B cell (primary cell): ENCODE results near the gene GSG1L. TPM values are rescaled to one million over a fixed set of nuclear protein-coding genes. Genes with fewer than 3 reads are reported as not detected.

Source experiments
- ATAC-seq: fragments of 200-7000 bp; cut with Tn5 transposase; one replicate; pipeline ENCODE4 v1.10.0; 2021; ENCODE audit warnings: low read depth, mild to moderate bottlenecking, moderate number of reproducible peaks, moderate library complexity
- CTCF ChIA-PET: fragments of 350-600 bp; sonication (Branson Sonifier 250); formaldehyde crosslinking; loops from one replicate; lab custom pipeline; 2021; ENCODE audit warnings: antibody characterized with exemption, inconsistent platforms; lab: Charles Lee
- POLR2A ChIA-PET: fragments of 350-600 bp; sonication (Branson Sonifier 250); formaldehyde crosslinking; loops from one replicate; lab custom pipeline; 2021; ENCODE audit warnings: antibody characterized with exemption; lab: Charles Lee
- DNase-seq: peaks from one replicate; pipeline ENCODE4 v3.0.0; 2013
- H2AFZ ChIP-seq: 2 replicates; pipeline ENCODE4 v1.6.1; 2012; ENCODE audit warnings: mild to moderate bottlenecking, low read depth, low read length; ENCODE audit not compliant: insufficient read depth, poor library complexity, severe bottlenecking
- H3K27ac ChIP-seq, 2 donors: 1 replicate in 1 of 2; 2 replicates in 1 of 2; pipeline ENCODE4 v1.5.1; 2012 to 2013; ENCODE audit warnings: low read length in 2 of 2, mild to moderate bottlenecking in 2 of 2, moderate library complexity in 1 of 2
- H3K27me3 ChIP-seq, 4 experiments: fragments of 200-600 bp in 1 of 4; sonication (generic) in 1 of 4; replicated peaks in 1 of 4; 1 replicate in 2 of 4; 2 replicates in 2 of 4; pipeline versions ENCODE4 v1.6.1 to v1.7.0; 2013 to 2016; ENCODE audit warnings: low read length in 3 of 4, mild to moderate bottlenecking in 2 of 4, mixed read lengths in 1 of 4, moderate library complexity in 1 of 4; ENCODE audit not compliant: insufficient read depth in 4 of 4, control insufficient read depth in 3 of 4; ENCODE audit errors: control extremely low read depth in 1 of 4
- H3K36me3 ChIP-seq, 2 experiments: replicated peaks in 1 of 2; 1 replicate in 1 of 2; 2 replicates in 1 of 2; pipeline versions ENCODE4 v1.6.1 to v1.7.1; 2013; ENCODE audit warnings: low read length in 1 of 2; ENCODE audit not compliant: insufficient read depth in 2 of 2, control insufficient read depth in 1 of 2; ENCODE audit errors: control extremely low read depth in 1 of 2, extremely low read depth in 1 of 2
- H3K4me1 ChIP-seq, 2 donors: fragments of 200-600 bp in 1 of 2; sonication (generic) in 1 of 2; 1 replicate in 1 of 2; 2 replicates in 1 of 2; pipeline versions ENCODE4 v1.5.1 to v1.6.1; 2013 to 2017; ENCODE audit warnings: low read length in 2 of 2; ENCODE audit not compliant: control insufficient read depth in 2 of 2, insufficient read depth in 2 of 2
- H3K4me2 ChIP-seq: replicated peaks from 2 replicates; pipeline ENCODE3; 2012; ENCODE audit warnings: mild to moderate bottlenecking, low read depth, low read length; ENCODE audit not compliant: poor library complexity, severe bottlenecking
- H3K4me3 ChIP-seq, 5 experiments: fragments of 200-600 bp in 1 of 5; sonication (generic) in 1 of 5; 1 replicate in 3 of 5; 2 replicates in 2 of 5; pipeline versions ENCODE4 v1.5.1 to v1.7.0; 2011 to 2016; ENCODE audit warnings: low read length in 4 of 5, mild to moderate bottlenecking in 4 of 5, low read depth in 2 of 5, control low read depth in 1 of 5, moderate library complexity in 1 of 5; ENCODE audit not compliant: insufficient read depth in 1 of 5; ENCODE audit errors: control extremely low read depth in 1 of 5, extremely low read depth in 1 of 5
- H3K79me2 ChIP-seq: fragments of 200-600 bp; sonication (generic); one replicate; pipeline ENCODE4 v1.6.0; 2016; ENCODE audit warnings: low read length; ENCODE audit not compliant: control insufficient read depth, insufficient read depth
- H3K9ac ChIP-seq: fragments of 200-600 bp; sonication (generic); 2 replicates; pipeline ENCODE4 v1.6.1; 2017; ENCODE audit warnings: mild to moderate bottlenecking, low read length, moderate library complexity
- H3K9me3 ChIP-seq, 3 donors: one replicate each; pipeline versions ENCODE4 v1.6.1 to v1.7.1; 2013; ENCODE audit warnings: low read length in 2 of 3; ENCODE audit not compliant: control insufficient read depth in 2 of 3, insufficient read depth in 1 of 3; ENCODE audit errors: control extremely low read depth in 1 of 3
- H4K20me1 ChIP-seq: 2 replicates; pipeline ENCODE4 v1.6.0; 2012; ENCODE audit warnings: mild to moderate bottlenecking, low read length; ENCODE audit not compliant: insufficient read depth, control insufficient read depth, poor library complexity, severe bottlenecking
- H3K27ac Mint-ChIP-seq: one replicate; pipeline ENCODE4 v1.8.0; 2021; ENCODE audit warnings: mixed read lengths
- H3K27me3 Mint-ChIP-seq: one replicate; pipeline ENCODE4 v1.8.0; 2021; ENCODE audit warnings: mixed read lengths
- H3K4me1 Mint-ChIP-seq: one replicate; pipeline ENCODE4 v1.8.0; 2021; ENCODE audit warnings: mixed read lengths
- H3K4me3 Mint-ChIP-seq: one replicate; pipeline ENCODE4 v1.8.0; 2021; ENCODE audit warnings: mixed read lengths
- H3K9me3 Mint-ChIP-seq: one replicate; pipeline ENCODE4 v1.8.0; 2022; ENCODE audit warnings: mixed read lengths; ENCODE audit not compliant: insufficient read depth
- CTCF ChIP-seq: fragments of 200-600 bp; IDR thresholded peaks from one replicate; pipeline ENCODE4 v1.8.0; 2022; ENCODE audit warnings: antibody characterized with exemption, mild to moderate bottlenecking
- EZH2 ChIP-seq: IDR thresholded peaks from 2 replicates; pipeline ENCODE4 v1.6.1; 2012; ENCODE audit warnings: borderline replicate concordance, low read depth, mild to moderate bottlenecking, moderate library complexity, low read length; ENCODE audit not compliant: insufficient read depth, poor library complexity, severe bottlenecking
- WGBS: methylation state at CpG from one replicate; pipeline ENCODE4 v1.1.5; 2013; ENCODE audit warnings: missing lambda C conversion rate; ENCODE audit not compliant: insufficient coverage; 5-methylcytosine and 5-hydroxymethylcytosine counted together
- intact Hi-C: fragments of 100-400 bp; cut with micrococcal nuclease; formaldehyde crosslinking; loops from one replicate; pipeline ENCODE4 v1.10.0; 2022
- polyA plus RNA-seq: library from polyadenylated mRNA; depleted of rRNA; stranded (reverse); fragments of >200 nt; gene quantifications from 2 replicates; pipeline ENCODE4 v1.2.3, GENCODE V29; 2012
- total RNA-seq, 2 donors: library from RNA; stranded (reverse); fragments of 120-200 nt in 1 of 2; gene quantifications; 1 replicate in 1 of 2; 2 replicates in 1 of 2; pipeline versions ENCODE4 v1.2.3 to v1.2.4, GENCODE V29; 2013 to 2022

Gene GSG1L
- total and polyA plus RNA-seq, 2 donors (not counting 1 experiment from before 2014, with no cell fraction given), result 0.01 TPM; not detected in 1

- peaks cover 27% of the 10 kb centered on the region for H3K27me3 Mint-ChIP-seq
- DNase-seq (no peak), ATAC-seq (no peak)
- Histone ChIP-seq H3K27ac (no peak overlapping the region), H3K4me1 (no peaks in the 10 kb centered on the region), H3K79me2 (no peaks in the 10 kb centered on the region), H3K9ac (no peak overlapping the region), H3K4me3 (no peak overlapping the region), H4K20me1 (no peaks in the 10 kb centered on the region), H3K4me2 (no peak overlapping the region), H3K9me3 (peaks cover 0 to 16% (median 0%) of the 10 kb centered on the region in 3 donors), H3K27me3 (peaks cover 0 to 10% (median 0%) of the 10 kb centered on the region in 4 experiments), H2AFZ (no peak overlapping the region), H3K36me3 (no peaks in the 10 kb centered on the region)
- no peak overlapping the region for H3K27ac Mint-ChIP-seq
- 86% methylated on average over 6 of the region's 8 CpGs for WGBS
- no peak overlapping the region for H3K4me3 Mint-ChIP-seq
- CTCF ChIA-PET, result no interaction called here
- H3K9me3 Mint-ChIP-seq, result no peaks in the 10 kb centered on the region
- POLR2A ChIA-PET, result no interaction called here
- no peak for TF ChIP-seq EZH2
- no peak for TF ChIP-seq CTCF
- intact Hi-C loops, result no loop called here
- no peaks in the 10 kb centered on the region for H3K4me1 Mint-ChIP-seq
These were observed 169.1 kb downstream of the GSG1L start for GRCh38 chr16:27894386-27894785.

GRCh38 chr16:27892879-27893278, 170.6 kb downstream of the GSG1L start:
- Mint-ChIP-seq H3K27ac (no peak overlapping the region), H3K27me3 (peaks cover 23% of the 10 kb centered on the region), H3K4me3 (no peak overlapping the region), H3K9me3 (no peaks in the 10 kb centered on the region), H3K4me1 (no peaks in the 10 kb centered on the region)
- intact Hi-C loops, result no loop called here
- DNase-seq (no peak), ATAC-seq (no peak)
- no peak overlapping the region for H3K4me2 ChIP-seq
- H3K36me3 ChIP-seq, result no peaks in the 10 kb centered on the region
- no peaks in the 10 kb centered on the region for H3K79me2 ChIP-seq
- H2AFZ ChIP-seq, result no peak overlapping the region
- H3K9me3 ChIP-seq, result peaks cover 0 to 12% (median 0%) of the 10 kb centered on the region in 3 donors
- H3K4me1 ChIP-seq, result no peaks in the 10 kb centered on the region
- H3K4me3 ChIP-seq, result no peak overlapping the region
- no peak overlapping the region for H3K9ac ChIP-seq
- POLR2A ChIA-PET, result no interaction called here
- H3K27me3 ChIP-seq, result peaks cover 0 to 10% (median 0%) of the 10 kb centered on the region in 4 experiments
- H3K27ac ChIP-seq, result no peak overlapping the region
- CTCF ChIA-PET, result interaction anchor here (0.7 to 1.1 kb wide), 2 partner anchors 178 to 244 kb away, joined by 3 to 4 read pairs; no protein-coding TSS in a partner anchor
- TF ChIP-seq EZH2 (no peak), CTCF (no peak)
- WGBS, result 59% methylated on average over 9 of the region's 9 CpGs
- no peaks in the 10 kb centered on the region for H4K20me1 ChIP-seq
